ENCODE results near the gene DNA2.

Gene DNA2

DNA sequence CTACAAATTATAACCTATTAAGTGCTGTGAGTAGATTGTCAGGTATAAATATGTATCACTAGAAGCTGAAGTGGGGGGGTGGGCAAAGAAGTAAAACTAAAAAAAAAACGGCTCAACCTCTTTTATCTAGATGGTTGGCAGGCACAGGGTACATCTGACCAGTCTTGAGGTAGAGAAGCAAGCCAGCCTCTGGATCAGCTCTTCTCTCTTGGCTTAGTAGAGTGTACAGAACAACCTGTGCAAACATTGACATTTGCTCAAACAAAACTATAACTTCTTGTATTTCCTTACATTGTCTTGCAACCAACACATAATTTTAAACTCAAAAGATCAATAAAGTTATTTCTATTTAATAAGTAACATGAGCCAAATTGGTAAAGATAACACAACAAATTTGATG is 25.6 kb downstream of the DNA2 start:
- no peak for DNase-seq

DNA sequence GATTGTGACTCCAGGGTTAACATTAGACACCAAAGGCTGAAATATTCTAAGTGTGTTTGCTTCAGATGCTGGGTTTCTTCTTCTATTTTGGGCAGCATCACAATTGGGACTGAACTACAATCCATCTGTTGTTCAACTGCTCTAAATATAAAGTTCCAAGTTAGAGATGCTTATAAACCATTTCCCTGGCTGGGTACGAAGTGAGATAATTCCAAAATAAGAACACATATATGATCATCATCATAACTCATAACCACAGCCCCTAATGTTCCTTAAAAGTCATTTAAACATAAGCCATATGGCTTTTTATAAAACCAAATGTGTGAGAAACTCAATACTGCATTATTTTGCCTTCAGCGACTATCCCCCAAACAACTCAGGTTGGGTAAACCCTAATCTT is 28.8 kb downstream of the DNA2 start:
- no peak for DNase-seq

DNA sequence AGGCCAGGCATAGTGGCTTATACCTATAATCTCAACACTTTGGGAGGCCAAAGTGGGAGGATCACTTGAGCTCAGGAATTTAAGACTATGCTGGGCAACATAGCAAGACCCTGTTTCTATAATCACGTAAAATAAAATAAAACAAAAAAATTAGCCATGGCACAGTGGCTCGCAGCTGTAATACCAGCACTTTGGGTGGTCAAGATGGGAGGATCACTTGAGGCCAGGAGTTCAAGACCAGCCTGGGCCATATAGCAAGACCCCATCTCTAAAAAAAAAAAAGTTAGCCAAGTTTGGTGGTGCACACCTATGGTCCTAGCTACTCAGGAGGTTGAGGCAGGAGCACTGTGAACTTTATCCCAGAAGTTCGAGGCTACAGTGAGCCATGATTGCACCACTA is 30.9 kb downstream of the DNA2 start:
- no peak for DNase-seq

- DNase-seq, result no peak
Observed at GRCh38 chr10:68435803-68436202, 36.0 kb downstream of the DNA2 start.

DNA sequence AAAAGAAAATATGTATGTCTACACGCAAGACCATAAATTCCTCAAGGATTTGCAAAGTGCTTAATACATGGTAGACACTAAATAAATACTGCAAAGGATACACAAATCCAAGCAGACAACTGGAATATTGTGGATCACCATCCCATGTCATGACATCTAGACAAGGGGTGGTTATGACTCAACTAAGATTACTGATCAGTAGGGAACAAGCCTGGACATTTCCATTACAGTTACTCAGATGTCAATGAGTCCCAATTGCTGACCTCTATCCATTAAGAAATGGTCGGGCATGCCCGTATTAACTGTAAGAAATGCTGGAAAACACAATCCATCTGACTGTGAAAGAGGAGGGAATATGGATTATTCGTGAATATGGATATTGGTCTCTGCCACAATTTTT is 37.1 kb downstream of the DNA2 start:
- DNase-seq, result no peak

- DNase-seq, result no peak
Observed at GRCh38 chr10:68428396-68429104, 43.2 kb downstream of the DNA2 start.

GRCh38 chr10:68424454-68425014 is 47.2 kb downstream of the DNA2 start:
- DNase-seq, result no peak

GRCh38 chr10:68423522-68423921 is 48.3 kb downstream of the DNA2 start:
- no peak for DNase-seq

DNA sequence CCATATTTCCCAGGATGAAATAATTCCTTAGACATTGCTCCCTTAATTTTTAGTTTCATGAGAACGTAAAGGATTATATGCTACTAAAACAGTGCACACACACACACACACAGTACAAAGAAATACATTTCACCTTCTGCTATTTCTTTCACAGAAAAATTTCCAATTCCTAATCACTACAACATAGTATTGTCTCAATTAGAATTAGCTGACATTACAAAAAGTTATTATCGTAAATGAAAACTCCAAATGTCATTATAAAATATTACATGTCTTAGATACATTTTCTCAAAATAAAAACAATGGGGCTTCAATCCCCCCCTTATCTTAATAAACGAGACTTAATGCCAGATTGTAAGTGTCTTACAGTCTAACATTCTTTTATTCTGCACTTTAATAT is 52.4 kb downstream of the DNA2 start:
- no peak for DNase-seq

DNA sequence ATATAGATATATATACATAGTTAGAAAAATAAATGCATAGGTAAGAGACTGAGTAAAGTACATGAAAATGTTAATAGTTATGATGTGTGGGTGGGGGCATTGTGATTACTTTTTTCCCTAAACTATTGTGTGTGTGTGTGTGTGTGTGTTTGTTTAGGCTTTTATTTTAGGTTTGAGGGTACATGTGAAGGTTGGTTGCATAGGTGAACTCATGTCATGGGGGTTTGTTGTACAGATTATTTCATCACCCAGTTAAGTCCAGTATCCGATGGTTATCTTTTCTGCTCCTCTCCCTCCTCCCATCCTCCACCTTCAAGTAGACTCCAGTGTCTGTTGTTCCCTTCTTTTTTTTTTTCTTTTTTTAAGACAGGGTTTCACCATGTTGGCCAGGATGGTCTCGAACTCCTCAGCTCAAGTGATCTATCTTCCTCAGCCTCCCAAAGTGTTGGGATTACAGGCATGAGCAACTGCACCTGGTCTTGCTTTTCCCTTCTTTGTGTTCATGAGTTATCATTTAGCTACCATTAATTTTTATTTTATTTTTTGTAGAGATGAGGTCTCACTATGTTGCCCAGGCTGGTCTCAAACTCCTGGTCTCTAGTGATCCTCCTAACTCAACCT is 62.8 kb downstream of the DNA2 start:
- DNase-seq, result no peak

GRCh38 chr10:68406815-68407548 is 64.8 kb downstream of the DNA2 start, which contains the start of gene RUFY2:
Gene RUFY2, minus strand, starts transcription at chr10:68407277. Its CDS starts 88 bp downstream, at chr10:68407189.
- peak in 1 of 2 experiments; percentile 50 for DNase-seq

DNA sequence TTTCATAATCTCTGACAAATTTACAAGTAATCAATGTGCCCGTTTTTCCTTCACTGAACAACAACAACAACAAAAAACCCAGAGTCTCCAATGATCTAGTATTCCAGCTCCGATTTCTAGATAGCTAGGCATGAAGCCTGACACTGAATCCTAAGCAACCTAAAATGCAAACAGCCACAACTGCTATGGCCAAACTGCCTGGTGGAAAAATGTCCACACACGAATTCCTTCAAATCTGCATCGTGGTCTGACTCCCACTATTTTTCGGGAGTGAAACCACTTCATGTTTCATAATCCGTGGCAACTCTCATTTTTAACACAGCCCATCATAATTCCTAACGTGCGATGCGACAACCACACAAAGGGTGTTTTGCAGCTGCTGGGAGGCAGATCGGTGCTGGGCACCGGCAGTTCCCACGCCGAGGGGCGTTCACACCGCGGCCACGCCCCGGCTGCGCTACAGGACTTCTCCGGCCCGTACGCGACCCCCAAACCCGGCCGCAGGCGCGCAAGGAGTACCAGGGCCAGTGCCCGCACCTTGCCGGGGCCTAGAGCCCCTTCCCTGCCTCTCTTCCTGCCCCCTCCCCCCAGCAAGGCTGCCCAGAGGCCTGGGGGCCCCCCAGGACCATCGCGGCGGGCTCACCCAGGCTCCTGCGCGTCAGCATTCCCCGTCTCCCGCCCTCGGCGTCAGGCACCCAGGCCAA is 65.5 kb downstream of the DNA2 start:
- DNase-seq, result no peak

- no peak for DNase-seq
Observed at GRCh38 chr10:68403701-68404100, 68.1 kb downstream of the DNA2 start.

GRCh38 chr10:68402276-68402675 is 69.5 kb downstream of the DNA2 start:
- DNase-seq, result no peak

- DNase-seq, result no peak
Observed at GRCh38 chr10:68397005-68397404, 74.8 kb downstream of the DNA2 start.

- DNase-seq, result no peak
Observed at GRCh38 chr10:68385740-68386139, 86.0 kb downstream of the DNA2 start.

DNA sequence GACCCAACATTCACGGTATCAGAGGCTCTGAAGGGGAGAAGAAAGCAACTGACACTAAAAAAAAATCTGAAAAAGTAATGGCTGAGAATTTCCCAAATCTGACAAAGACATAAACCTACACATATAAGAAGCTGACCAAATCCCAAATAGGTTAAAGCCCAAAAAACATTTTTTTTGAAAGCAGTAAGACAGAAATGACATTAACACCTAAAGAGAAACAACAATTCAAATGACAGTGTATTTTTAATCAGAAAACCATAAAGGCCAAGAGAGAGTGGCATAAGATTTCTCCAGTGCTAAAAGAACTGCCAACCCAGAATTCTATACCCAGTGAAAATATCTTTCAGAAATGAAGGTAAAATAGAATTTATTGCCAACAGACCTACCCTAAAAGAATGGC is 100.2 kb downstream of the DNA2 start:
- no peak for DNase-seq

DNA sequence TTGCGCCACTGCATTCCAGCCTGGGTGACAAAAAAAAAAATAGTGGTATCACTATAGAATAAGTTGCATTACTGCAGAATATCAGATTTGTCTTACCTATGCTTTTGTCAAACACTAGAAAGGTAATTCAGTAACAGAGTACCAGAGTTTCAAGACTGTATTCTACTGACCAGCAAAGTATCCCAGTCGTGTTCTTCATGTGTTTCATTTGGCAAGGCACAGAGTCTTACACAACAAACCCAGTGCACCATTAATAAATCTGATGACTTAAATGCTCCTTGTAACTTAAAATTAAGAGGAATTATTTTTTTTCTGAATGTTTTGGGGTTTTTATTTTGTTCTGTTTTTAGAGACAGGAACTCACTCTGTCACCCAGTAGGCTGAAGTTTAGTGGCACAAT is 104.7 kb downstream of the DNA2 start:
- DNase-seq, result no peak

- DNase-seq, result no peak
Observed at GRCh38 chr10:68366600-68366999, 105.2 kb downstream of the DNA2 start.

GRCh38 chr10:68365611-68366010 is 106.2 kb downstream of the DNA2 start:
- no peak for DNase-seq

GRCh38 chr10:68364101-68364886 is 107.5 kb downstream of the DNA2 start:
- DNase-seq, result no peak
